HTR-8/SVneo (cell line): ENCODE results near the gene EN1.

Source experiments
- DNase-seq: peaks from one replicate; pipeline ENCODE4 v3.0.0; 2011; ENCODE audit warnings: low spot score, mixed read lengths; ENCODE audit not compliant: insufficient read length
- FAIRE-seq: peaks from 2 replicates; lab custom pipeline; 2011; peaks lifted over from hg19 to GRCh38; lab: Jason Lieb, UNC

The EN1 gene

DNA sequence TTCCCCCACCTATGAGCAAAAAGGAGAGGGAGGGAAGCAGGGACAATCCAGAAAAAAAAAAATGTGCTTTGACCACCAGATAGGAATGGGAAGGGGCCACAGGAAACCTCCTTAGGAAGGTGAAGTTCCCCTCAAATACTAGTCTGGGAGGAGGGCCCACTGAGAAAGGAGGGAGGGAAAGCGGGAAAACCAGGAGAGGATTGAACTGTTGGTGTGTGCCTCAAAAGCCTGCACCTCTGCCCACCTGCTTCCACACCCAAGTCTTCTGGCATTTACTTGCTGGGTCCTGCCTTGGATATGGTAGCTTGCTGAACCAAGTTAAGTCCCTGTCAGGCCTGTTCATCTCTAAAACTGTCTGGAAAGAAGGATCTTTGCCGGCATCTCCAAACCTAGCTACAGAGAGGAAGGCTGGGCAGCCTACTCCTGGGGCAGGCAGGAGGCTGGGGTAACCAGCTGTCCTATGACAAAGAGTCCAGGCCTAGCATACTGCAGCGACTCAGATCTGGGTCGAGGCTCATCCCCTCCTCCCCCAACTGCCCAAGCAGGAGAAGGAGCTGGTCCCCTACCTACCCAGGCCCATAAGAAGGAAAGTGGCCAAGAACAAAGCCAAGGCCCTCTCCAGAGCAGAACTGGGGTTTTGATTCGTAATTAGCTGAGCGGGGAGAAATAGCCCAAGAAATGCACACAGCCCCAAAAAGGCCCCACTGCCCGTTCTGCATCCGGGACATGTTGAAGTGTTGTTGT is 3.0 kb downstream of the EN1 start:
- DNase-seq: no peak
- FAIRE-seq: no peak

DNA sequence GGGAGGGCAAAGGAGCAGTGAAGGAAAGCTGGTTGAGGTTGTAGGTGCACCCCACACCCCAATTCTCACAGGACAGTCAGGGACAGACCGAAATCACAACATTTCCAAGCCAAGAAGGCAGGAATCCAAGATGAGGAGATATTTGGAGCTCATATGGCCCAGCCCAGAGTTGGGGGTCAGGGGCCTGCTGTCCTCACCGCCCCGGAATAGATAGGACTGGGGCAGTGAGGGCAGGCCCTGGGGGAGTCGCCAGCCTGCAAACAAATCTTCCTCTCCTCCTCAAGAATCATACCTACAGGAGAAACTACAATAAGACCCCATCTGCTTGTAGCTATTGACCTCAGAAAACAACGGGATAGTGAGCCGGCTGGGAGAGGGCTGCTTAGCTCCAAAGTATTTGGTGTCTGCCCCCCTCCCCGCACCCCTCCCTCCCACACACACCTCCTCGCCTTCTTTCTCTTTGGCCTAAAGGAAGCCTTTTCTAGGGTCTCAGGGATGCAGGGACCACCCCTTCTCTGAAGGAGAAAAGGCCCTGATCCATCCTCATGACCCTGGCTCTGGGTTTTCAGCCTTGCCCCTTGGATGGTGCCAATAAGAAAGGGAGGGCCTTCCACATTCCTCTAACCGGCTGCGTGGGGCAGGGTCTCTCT is 3.8 kb downstream of the EN1 start:
- FAIRE-seq: no peak
- no peak for DNase-seq

DNA sequence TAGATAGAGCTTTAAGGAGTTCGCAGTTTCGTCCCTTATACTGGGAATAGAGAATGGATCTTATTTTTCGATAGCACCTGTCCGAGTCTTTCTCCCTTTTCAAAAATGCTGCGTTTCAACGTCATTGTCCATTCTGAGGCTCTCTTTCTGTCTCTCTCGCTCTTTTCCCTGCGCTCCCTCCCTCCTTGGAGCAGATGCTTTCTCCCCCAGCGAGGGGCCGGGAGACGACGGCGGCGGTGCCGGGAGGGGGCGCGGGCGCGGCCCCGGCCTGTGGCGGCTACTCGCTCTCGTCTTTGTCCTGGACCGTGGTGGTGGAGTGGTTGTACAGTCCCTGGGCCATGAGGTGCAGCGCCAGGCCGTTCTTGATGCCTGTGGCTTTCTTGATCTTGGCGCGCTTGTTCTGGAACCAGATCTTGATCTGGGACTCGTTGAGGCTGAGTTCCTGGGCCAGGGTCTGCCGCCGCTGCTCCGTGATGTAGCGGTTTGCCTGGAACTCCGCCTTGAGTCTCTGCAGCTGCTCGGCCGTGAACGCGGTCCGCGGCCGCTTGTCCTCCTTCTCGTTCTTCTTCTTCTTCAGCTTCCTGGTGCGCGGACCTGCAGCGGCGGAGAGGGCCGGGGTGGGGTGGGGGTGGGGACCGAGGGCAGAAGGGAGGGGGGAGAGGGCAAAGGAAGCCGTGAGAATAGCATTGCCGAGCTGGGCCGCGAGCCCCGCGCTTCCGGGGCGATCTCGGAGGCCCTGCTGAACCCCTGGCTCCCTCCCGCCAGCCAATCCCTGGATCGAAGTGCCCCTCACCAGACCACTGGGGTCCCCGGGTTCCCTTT is 4.6 kb downstream of the EN1 start:
- DNase-seq (no peak), FAIRE-seq (no peak)

DNA sequence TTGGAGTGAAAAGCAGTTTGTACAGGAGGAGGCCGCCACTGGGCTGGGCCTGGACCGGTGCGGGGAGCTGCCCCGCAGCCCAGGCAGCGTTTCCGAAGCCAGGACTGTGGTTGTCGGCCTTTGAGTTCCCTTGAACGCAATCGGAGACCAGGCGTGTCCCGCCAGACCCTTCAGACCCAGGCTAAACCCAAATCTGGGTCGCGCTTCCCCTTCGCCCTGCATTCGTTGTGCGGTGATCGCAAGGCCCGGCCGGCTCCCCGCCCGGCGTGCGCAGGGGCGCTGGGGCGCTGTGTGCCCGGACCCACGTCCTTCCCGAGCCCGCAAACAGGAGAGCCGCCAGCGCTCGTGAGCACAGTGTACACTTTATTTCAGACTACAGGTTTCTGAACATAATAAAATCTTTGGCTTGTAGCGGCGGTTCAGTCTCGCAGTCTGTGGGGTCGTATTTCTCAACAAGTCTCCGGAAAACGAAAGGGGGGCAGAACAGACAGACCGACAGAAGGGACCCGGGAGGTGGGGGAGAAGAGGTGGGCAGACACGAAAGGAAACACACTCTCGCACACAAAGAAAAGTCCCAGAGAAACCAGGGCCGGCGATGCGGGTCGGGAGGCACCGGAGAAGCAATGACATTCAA is 5.5 kb downstream of the EN1 start:
- no peak for FAIRE-seq
- no peak for DNase-seq

DNA sequence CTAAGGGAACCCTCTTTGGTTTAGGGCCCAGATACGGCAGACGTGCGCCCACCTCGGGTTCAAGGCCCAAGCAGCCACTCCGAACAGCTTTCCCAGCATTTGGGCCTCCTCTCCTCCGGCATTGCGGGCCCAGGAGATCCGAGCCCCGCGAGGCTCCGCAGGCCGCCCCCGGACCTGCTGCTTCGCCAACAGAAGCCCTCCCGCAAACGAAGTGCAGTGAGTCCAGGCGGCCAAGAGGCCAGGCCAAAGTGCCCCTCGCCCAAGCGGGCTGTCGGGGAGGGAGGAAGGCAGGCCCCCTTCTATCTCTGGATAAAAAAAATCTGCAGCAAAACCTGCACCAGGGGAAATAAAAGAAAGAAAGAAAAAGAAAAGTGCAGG is 6.0 kb downstream of the EN1 start:
- no peak for DNase-seq
- no peak for FAIRE-seq

DNA sequence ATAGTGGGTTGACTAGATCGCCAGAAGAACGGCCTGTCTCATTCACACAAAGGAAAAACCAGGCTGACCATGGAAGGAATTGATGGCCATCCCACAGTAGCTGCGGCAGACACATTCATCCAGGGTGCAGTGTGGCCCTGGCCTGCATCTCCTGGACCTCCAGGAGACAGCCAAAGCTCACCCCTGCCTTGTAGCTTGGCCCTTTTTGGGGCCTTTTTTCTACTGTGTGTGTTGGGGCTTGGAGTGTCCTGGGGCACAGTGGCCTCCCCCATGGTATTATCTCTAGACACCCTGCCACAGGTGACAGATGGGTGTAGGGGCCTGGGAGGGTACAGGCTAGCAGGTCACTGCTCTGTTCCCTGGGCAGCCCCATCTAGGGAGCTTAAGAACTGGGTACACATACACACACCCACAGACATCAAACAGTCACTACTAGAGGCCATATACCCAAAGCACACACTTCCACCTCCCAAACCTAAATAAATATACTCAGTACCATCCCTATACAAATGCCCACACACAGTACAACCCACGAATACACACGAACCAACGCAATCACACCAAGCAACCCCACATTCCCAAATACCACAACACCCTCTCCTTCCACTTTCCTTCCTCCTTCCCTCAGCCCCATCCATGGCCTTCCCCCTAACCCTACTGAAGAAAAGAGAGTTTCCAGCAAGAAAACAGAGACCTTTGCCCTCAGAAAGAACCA is 8.6 kb downstream of the EN1 start:
- DNase-seq (no peak), FAIRE-seq (no peak)

DNA sequence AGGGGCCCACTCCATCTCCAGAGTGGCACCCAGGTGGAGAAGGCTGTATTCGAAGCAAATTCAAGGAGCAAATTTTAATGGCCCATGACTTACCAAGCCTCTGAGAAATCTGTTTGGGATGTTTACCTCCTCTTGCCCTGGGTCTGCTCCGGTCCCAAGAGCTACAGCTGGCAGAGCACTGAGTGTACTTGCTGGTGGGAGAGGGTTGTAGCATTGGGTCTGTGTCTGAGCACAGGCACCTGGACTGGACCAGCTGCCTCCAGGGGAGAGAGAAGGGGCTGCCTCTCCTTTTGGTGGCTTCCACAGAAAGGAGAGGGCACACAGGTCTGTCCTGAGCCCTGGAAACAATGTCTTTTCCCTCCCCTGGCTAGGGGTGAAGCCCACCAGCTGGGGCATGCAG is 9.8 kb downstream of the EN1 start:
- no peak for FAIRE-seq

DNA sequence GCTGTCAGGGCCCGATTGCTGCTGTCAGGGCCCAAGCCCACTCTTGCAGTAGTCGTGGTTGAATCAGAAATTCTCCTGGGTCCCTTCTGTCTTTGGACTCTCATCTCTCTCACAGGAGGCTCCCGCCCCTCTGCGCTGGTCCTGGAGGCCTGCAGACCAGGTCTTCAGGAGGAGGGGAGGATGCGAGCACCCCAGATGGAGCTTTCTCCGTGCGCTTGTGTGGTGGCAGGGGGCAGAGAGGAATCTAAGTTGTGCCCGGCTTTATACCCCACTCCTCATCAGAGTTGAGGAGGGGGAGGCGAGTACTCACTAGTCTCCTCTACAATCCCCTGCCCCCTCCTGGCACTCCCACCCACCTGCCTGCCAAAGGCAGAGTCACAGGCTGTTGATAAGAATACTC is 10.4 kb downstream of the EN1 start:
- FAIRE-seq: no peak

More for the DNA sequence above, 9.8 kb downstream of the EN1 start:
- no peak for DNase-seq

DNA sequence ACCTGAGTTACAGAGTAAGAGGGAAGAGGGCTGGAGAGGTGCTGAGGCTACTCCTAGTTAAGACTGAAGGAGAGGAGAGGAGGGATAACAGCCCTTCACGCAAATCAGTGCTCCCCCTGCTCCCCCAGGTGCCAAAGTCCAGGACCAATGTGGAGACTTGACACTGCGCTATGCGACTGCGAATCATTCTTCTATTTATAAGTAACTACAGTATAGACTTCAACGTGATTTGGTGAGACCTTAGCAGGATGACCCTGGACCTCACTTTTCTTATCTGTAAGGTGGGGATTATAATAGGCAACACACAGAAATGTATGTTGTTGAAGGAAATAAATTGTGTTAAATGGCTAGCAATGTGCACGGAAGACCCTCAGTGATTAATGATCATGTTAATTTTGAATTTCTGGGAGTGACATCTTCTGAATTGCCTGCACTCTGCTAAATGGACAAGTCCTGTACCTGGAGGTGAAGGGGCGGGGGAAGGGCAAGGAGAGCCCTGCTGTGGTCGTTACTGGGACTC is 11.0 kb downstream of the EN1 start:
- DNase-seq (no peak), FAIRE-seq (no peak)

More for the DNA sequence above, 10.4 kb downstream of the EN1 start:
- DNase-seq: no peak

DNA sequence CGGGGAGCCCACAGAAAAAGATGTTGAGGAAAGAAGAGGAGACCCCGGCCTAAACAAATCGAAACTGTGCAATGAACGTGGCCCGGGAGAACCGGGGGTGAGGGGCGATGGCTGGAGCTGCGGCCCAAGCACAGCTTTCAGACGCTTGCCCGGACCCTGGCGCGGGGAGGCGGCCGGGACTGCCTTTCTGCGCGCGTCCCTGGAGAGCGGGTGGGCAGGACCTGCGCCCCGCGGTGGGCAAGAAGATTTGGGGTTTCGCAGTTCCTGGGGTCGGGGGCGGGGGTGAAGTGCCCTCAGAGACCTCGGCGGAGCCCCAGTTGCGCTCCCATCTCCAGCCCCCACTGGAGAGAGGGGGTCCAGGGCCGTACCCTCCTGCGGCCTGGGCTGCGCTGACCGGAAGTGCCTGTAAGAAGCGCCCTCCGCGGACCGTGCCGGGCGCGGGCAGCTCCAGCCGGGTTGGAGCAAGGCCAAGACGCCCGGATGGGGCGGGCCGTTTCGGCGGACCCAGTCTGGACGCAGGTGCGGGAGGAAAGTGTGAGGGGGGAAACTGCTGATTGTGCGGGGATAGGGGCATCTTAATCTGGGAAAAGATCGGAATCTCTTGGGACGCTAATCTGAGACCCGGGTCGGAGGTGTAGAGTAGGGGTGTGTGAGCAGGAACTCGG is 11.6 kb downstream of the EN1 start:
- DNase-seq (no peak), FAIRE-seq (no peak)

DNA sequence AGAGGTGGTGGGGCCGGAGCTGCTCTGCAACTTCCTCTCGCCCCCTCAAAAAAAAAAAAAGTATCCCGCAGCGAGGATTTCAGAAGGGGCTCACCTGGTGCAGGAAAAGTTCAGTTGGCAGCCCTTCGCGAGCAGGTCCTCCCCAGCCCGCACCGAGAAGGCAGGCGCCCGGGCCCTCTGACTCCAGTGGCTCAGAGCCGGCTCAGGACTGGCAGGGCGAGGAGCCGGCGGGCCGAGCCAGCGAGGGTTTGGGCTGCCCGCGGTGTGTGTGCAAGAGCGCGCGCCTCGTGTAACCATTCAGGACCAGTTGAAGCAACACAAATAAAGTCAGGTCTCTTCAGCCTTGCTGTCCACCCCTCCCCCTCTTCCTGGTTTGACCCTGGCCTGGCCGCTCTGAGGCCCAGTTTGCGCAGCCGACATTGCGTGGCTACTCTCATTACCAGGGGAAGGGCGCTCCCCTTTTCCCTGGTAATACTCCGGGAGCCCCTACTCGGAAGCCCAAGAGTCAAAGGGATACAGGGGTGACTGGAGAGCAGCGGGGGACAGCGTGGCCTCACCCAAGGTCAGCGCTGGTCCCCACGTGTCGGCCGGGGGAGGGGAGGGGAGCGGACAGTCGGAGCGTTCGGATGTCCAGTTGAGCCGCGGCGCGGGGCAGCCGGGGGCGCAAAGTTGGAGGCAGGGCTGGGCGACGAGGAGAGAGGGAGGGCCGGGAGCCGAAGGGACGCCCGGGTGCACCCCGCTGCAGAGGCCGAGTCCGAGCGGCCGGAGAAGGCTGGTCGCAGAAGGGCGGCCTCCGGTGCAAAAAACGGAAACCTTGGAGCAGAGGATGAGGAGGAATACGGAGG is 12.3 kb downstream of the EN1 start:
- FAIRE-seq (no peak), DNase-seq (no peak)

DNA sequence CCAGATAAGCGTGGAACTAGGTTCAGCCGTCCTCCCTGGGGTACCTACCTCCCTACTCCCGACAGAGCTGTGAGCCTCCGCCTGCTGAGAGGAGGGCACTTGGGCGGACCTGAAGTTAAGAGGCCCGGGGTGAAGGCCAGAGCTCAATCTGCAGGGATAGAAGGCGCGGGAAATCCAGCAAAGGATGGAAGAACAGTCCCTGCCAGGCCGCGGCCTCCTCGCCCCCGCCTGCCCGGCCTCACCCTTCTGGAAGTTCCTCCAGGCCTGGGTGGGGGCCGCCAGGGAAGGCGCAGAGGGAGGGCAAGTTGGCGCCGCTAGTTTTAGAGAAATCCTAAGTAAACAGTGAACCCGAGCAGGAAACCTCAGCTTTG is 13.0 kb downstream of the EN1 start:
- FAIRE-seq: no peak

DNA sequence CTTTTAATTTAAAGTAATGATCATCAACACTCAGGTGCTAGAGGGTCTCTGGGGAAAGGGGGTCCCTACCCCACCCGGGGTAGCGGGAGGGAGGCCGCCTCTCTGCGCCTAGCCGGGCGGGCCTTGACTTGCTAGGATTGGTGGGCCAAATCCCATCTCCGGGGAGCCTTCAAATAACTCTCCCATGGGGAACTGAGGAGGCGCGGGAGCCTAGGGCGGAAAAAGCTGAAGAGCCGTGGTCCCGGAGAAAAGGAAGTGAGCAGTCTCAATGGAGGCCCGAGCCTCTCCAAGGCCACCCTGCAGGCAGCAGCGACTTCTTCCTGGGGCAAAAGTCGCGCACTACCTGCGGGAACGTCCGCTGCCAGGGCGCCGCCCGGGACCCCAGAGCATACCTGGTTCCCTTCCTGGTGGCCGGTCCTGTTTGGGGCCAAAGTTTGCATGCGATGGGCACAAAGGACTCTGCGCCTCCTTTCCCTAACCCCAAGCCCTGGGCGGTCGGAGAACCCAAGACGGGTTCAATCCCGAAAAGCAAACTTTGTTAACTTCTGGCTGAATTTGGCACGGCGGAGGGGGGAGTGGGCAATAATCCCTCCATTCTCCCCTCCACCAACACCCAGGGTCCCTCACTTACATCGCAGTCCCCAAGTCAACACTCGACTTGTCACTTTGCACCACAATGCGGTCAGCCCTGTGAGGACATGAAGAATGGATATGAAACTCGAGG is 13.6 kb downstream of the EN1 start:
- no peak for DNase-seq
- no peak for FAIRE-seq

More for the DNA sequence above, 13.0 kb downstream of the EN1 start:
- DNase-seq: no peak

DNA sequence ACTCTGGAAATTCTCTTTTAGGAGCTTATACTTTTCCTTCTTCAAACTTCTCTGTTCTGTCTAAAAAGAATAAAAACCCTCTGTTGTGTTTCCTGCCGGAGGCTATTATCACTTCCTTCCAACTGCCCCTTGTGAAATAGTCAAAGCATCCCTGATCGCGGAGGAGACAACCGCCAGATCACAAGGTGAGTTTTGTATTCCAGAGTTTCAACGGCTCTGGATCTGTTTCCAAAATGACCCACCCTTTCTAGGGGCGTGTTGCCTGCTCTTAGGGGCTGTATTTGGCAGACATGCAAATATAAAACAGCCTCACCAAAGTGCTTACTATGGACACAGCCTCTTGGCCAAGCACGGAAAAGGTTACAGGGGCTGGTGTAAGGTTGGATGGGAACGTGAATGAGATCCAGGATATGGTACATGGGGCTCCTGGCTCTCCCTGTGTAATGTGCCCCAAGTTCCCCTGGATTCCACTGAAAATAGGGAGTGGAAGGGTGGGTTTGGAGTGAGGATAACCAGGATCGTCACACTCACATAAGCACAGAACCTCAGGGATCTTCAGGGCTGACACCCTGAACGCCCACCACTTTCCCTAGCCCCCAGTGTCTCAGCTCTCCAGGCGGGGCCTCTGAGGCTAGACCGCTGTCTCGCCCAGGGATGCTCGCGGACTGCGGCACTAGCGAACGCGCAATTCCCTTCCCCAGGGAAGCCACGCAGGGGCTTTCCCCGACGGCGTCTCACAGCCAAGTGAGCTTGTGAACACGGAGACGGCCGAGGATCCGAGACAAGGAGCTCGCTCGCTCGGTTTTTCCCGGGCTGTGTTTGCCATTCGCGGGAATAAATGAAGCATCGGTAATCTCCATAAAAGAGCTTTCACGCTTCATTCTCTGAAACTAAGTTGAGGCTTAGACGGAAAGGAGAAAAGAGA is 14.4 kb downstream of the EN1 start:
- FAIRE-seq: no peak
- DNase-seq: no peak

DNA sequence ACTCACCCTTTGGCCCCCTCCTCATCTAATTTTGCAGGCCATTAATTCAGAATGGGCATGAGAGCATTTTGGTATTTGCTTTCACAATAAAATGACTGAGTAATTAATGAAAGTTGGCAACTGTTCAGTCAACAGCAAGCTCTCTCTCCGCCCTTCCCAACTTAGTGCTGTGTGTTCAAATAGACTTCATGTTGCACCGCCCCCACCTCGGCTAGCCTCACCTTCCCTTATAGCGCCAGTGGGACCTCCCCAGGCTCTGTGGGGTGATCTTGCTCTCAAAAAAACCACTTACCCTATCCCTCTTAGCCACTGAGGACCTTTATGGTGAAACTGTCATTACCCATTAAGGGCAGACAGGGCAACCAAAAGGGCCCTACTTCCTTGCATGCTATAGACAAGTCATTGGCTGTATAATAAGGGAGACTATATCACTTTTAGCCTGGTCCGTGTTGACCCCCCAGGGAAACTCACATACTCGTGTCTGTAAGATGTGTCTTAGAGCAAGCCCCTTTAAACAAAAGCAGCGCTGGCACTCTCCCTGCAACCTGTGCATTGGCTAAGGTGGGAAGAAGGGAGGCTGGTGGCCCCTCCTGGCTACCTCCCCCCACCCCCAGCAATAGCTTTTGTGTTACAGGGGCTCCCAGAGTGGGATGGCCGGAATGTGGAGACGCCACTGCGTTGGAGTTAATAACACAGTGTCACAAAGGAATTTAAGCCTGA is 15.2 kb downstream of the EN1 start:
- DNase-seq: no peak
- no peak for FAIRE-seq

DNA sequence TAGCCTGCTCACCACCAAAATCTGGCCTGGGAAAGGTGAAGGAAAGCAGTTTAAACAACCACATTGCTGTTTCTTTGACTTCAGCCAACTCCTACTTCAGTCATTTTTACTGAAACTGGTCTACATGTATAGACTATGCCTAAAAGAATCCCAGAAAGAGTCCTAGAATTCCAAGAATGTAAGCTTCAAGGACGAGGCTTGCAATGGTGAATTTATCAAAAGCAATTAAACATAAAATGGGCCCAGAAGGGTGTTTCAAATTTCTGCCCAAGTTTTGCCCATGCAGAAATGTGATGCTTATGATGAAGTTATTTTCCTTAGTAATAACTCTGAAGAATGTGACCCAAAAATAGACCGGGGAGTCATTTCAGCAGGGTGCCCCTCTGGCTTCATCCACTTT is 16.6 kb downstream of the EN1 start:
- no peak for FAIRE-seq
- DNase-seq: no peak
